Medulla oblongata (tissue), 1 donor: ENCODE measurements around the gene CACNB4.

ENCODE experiments used
- DNase-seq: peaks from one replicate; pipeline ENCODE4 v3.0.0-alpha.2; 2015; ENCODE audit errors: extremely low spot score

Gene CACNB4

GRCh38 chr2:151786077-151786476 lies 312.8 kb downstream of the CACNB4 start:
- DNase-seq = no peak

- no peak for DNase-seq
Observed at GRCh38 chr2:151783133-151783520, 315.7 kb downstream of the CACNB4 start.
